ENCODE data around the gene NME9. TPM values are rescaled to one million over a fixed set of nuclear protein-coding genes. Genes with fewer than 3 reads are reported as not detected.

Gene NME9
- total and polyA plus RNA-seq, 2 of the 4 experiments (the other 2 are of a cell fraction): not detected

DNA sequence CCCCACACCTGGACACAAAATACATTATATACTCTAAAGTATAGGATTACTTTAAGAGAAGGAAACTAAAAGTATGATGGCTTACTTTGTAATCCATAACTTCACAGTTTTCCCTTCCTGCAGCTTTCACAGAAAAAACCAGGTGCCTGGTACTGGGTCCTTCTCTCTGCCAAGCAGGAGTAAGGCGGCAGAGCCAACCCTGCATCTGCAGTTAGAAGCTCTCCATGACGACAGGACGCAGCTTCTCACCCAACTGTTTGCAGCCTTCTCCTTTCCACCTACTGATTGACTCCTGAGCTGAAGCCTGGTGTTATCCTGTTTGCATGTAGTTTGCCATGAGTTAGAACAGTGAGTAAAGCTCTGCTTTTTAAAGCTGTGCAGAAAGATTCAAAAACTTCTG lies 25.4 kb upstream of the NME9 start:
- no peak overlapping the region for H2AK9ac ChIP-seq (replicated peaks; ENCODE audit: low read depth, low read length, poor library complexity)
- in situ Hi-C loops (cut with MboI; ENCODE audit: low sequenced_read_pairs): no loop called here
- H3K18ac ChIP-seq (ENCODE audit: low read depth, low read length): no peak overlapping the region
- DNase-seq: no peak
- H3K27me3 ChIP-seq (ENCODE audit: control insufficient read depth, insufficient read depth, low read length): no peaks in the 10 kb centered on the region
- BruUV-seq (replicated peaks): no TSS peak
- H2AK5ac ChIP-seq (ENCODE audit: low read depth, low read length): no peak overlapping the region
- no peak overlapping the region for H3K56ac ChIP-seq (ENCODE audit: extremely low read depth, insufficient read depth, low read length)
- H2BK5ac ChIP-seq (ENCODE audit: low read depth, low read length, poor library complexity, severe bottlenecking): no peak overlapping the region
- no peaks in the 10 kb centered on the region for H3K9me3 ChIP-seq (ENCODE audit: control insufficient read depth, insufficient read depth, low read length)
- no peak overlapping the region for H4K91ac ChIP-seq (ENCODE audit: insufficient read depth, low read depth, low read length)
- H3K36me3 ChIP-seq (ENCODE audit: control insufficient read depth, insufficient read depth, low read length): peaks cover 2% of the 10 kb centered on the region
- no peak overlapping the region for H2BK20ac ChIP-seq (ENCODE audit: low read depth, low read length)
- POLR2A ChIA-PET (ENCODE audit: unreplicated experiment): no interaction called here
- no peak for ATAC-seq (ENCODE audit: low read depth)
- H2BK120ac ChIP-seq (ENCODE audit: low read depth, low read length): no peak overlapping the region
- no peak overlapping the region for H2BK15ac ChIP-seq (ENCODE audit: low read depth, low read length)
- no peak overlapping the region for H3K4me2 ChIP-seq (ENCODE audit: low read depth, low read length)
- no peak overlapping the region for H3K27ac ChIP-seq (ENCODE audit: insufficient read depth, low read length)
- CTCF ChIA-PET: no interaction called here
- H3K4me3 ChIP-seq (ENCODE audit: insufficient read depth, low read depth, low read length): no peak overlapping the region
- H3K4me1 ChIP-seq (ENCODE audit: control insufficient read depth, insufficient read depth, low read length): peaks cover 11% of the 10 kb centered on the region; the same call in 1 of the 2 replicates
- H3K4ac ChIP-seq (ENCODE audit: low read depth, low read length): no peak overlapping the region
- H2AFZ ChIP-seq (replicated peaks; ENCODE audit: low read length, poor library complexity): no peak overlapping the region
- dilution Hi-C loops (cut with HindIII; ENCODE audit: low sequenced_read_pairs, unreplicated experiment): no loop called here
- H3K9me1 ChIP-seq (ENCODE audit: insufficient read depth, low read length): peaks cover 14% of the 10 kb centered on the region
- H3K14ac ChIP-seq (replicated peaks; ENCODE audit: low read depth, low read length): no peak overlapping the region
- no CpG with 5 or more reads among the region's 3 CpGs for WGBS, 2 experiments (ENCODE audit: extremely low coverage in 2 of 2, insufficient read length in 1 of 2)
- TF ChIP-seq POLR2A (IDR thresholded peaks at IDR 0.05; ENCODE audit: low read depth, low read length) (no peak), MAZ (IDR thresholded peaks at IDR 0.05; ENCODE audit: borderline replicate concordance, low read depth, low read length) (no peak), MAFK (IDR thresholded peaks at IDR 0.05; ENCODE audit: low read depth, low read length) (no peak), SMC3 (IDR thresholded peaks at IDR 0.05; ENCODE audit: low read depth, low read length) (no peak), MXI1 (IDR thresholded peaks at IDR 0.05; ENCODE audit: borderline replicate concordance, low read depth, low read length) (no peak), CHD1 (IDR thresholded peaks at IDR 0.05; ENCODE audit: low read depth, low read length) (no peak), RFX5 (IDR thresholded peaks at IDR 0.05; ENCODE audit: low read depth, low read length) (no peak), RAD21 (IDR thresholded peaks at IDR 0.05; ENCODE audit: low read length) (no peak), NFE2L2 (IDR thresholded peaks at IDR 0.05; ENCODE audit: low read depth, low read length) (no peak), RCOR1 (IDR thresholded peaks at IDR 0.05; ENCODE audit: insufficient replicate concordance, low read length) (no peak), CEBPB (IDR thresholded peaks at IDR 0.05; ENCODE audit: low read depth, low read length) (no peak), BHLHE40 (IDR thresholded peaks at IDR 0.05; ENCODE audit: low read depth, low read length) (no peak), FOS (IDR thresholded peaks at IDR 0.05; ENCODE audit: low read depth, low read length) (no peak)
- TF ChIP-seq, protein P1, sequence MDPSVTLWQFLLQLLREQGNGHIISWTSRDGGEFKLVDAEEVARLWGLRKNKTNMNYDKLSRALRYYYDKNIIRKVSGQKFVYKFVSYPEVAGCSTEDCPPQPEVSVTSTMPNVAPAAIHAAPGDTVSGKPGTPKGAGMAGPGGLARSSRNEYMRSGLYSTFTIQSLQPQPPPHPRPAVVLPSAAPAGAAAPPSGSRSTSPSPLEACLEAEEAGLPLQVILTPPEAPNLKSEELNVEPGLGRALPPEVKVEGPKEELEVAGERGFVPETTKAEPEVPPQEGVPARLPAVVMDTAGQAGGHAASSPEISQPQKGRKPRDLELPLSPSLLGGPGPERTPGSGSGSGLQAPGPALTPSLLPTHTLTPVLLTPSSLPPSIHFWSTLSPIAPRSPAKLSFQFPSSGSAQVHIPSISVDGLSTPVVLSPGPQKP (IDR thresholded peaks at IDR 0.05; ENCODE audit: borderline replicate concordance, low read depth, low read length): no peak
- TF ChIP-seq, protein P2, sequence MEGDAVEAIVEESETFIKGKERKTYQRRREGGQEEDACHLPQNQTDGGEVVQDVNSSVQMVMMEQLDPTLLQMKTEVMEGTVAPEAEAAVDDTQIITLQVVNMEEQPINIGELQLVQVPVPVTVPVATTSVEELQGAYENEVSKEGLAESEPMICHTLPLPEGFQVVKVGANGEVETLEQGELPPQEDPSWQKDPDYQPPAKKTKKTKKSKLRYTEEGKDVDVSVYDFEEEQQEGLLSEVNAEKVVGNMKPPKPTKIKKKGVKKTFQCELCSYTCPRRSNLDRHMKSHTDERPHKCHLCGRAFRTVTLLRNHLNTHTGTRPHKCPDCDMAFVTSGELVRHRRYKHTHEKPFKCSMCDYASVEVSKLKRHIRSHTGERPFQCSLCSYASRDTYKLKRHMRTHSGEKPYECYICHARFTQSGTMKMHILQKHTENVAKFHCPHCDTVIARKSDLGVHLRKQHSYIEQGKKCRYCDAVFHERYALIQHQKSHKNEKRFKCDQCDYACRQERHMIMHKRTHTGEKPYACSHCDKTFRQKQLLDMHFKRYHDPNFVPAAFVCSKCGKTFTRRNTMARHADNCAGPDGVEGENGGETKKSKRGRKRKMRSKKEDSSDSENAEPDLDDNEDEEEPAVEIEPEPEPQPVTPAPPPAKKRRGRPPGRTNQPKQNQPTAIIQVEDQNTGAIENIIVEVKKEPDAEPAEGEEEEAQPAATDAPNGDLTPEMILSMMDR (conservative IDR thresholded peaks at IDR 0.05; ENCODE audit: low read depth, low read length): no peak
- TF ChIP-seq, protein P3, sequence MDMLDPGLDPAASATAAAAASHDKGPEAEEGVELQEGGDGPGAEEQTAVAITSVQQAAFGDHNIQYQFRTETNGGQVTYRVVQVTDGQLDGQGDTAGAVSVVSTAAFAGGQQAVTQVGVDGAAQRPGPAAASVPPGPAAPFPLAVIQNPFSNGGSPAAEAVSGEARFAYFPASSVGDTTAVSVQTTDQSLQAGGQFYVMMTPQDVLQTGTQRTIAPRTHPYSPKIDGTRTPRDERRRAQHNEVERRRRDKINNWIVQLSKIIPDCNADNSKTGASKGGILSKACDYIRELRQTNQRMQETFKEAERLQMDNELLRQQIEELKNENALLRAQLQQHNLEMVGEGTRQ (IDR thresholded peaks at IDR 0.05; ENCODE audit: low read depth, low read length): no peak
- no peak overlapping the region for H3K23ac ChIP-seq (ENCODE audit: low read depth, low read length)
- H4K20me1 ChIP-seq (ENCODE audit: insufficient read depth, low read length): peaks cover 19% of the 10 kb centered on the region; the same call in 1 of the 2 replicates
- H3K79me1 ChIP-seq (ENCODE audit: low read depth in 1 of 2, low read length in 2 of 2): peaks cover 8 to 63% of the 10 kb centered on the region in 2 experiments
- no peak overlapping the region for H3K9ac ChIP-seq (ENCODE audit: low read depth, low read length)
- H4K8ac ChIP-seq (ENCODE audit: low read depth in 2 of 2, low read length in 2 of 2): no peak overlapping the region
- no peak overlapping the region for H4K5ac ChIP-seq (ENCODE audit: low read depth, low read length)
- intact Hi-C loops (cut with micrococcal nuclease): no loop called here

Data from IMR-90 (cell line).